ENCODE data around the gene YIPF7. TPM values are rescaled to one million over a fixed set of nuclear protein-coding genes. Genes with fewer than 3 reads are reported as not detected.

The YIPF7 gene
- total RNA-seq, 1 experiment from 2014 or later: not detected

GRCh38 chr4:44671636-44672035 is 20.2 kb upstream of the YIPF7 start:
- no peak overlapping the region for H3K56ac ChIP-seq (ENCODE audit: insufficient read length, low read depth, low read length)
- no peak overlapping the region for H2BK120ac ChIP-seq (ENCODE audit: low read depth, low read length, poor library complexity, severe bottlenecking)
- Mint-ChIP-seq H3K27me3 (ENCODE audit: low read depth) (peaks cover 17% of the 10 kb centered on the region), H3K36me3 (ENCODE audit: insufficient read depth in 1 of 3, low read depth in 3 of 3) (no peaks in the 10 kb centered on the region), H3K9me3 (no peaks in the 10 kb centered on the region; a peak in 1 of 5 replicates), H3K27ac (no peak overlapping the region), H3K4me3 (no peak overlapping the region), H3K4me1 (no peaks in the 10 kb centered on the region)
- H2BK20ac ChIP-seq (ENCODE audit: low read depth, low read length, poor library complexity, severe bottlenecking): no peak overlapping the region
- H3K23me2 ChIP-seq (ENCODE audit: insufficient read length, low read depth, low read length, poor library complexity, severe bottlenecking): no peaks in the 10 kb centered on the region
- H3K4ac ChIP-seq (ENCODE audit: low read depth, low read length): no peak overlapping the region
- no peak overlapping the region for H3K14ac ChIP-seq (ENCODE audit: insufficient read depth, low read length)
- H3K23ac ChIP-seq (ENCODE audit: insufficient read length, low read depth, low read length): no peak overlapping the region
- H3K9ac ChIP-seq (ENCODE audit: extremely low read depth, insufficient read length, low read length): no peak overlapping the region
- no peak overlapping the region for H3T11ph ChIP-seq (ENCODE audit: low read length)
- no peaks in the 10 kb centered on the region for H3K4me1 ChIP-seq (ENCODE audit: insufficient read depth, low read length)
- H3K18ac ChIP-seq (ENCODE audit: insufficient read length, low read depth, low read length): no peak overlapping the region
- H2BK15ac ChIP-seq (ENCODE audit: low read depth, low read length): no peak overlapping the region
- no peak for DNase-seq
- H4K5ac ChIP-seq (ENCODE audit: insufficient read length, low read depth, low read length): no peak overlapping the region
- no peak overlapping the region for H2BK5ac ChIP-seq (ENCODE audit: insufficient read length, low read length)
- H4K8ac ChIP-seq (replicated peaks; ENCODE audit: insufficient read length, low read depth, low read length): no peak overlapping the region
- H3K27ac ChIP-seq (ENCODE audit: insufficient read length, low read depth, low read length): no peak overlapping the region
- H3K27me3 ChIP-seq (ENCODE audit: insufficient read depth, low read length): no peaks in the 10 kb centered on the region
- H2BK12ac ChIP-seq (ENCODE audit: insufficient read length, low read depth, low read length): no peak overlapping the region
- no peaks in the 10 kb centered on the region for H3K79me2 ChIP-seq (ENCODE audit: insufficient read depth, low read length)
- H3K79me1 ChIP-seq (ENCODE audit: insufficient read depth, low read depth, low read length, poor library complexity, severe bottlenecking): no peaks in the 10 kb centered on the region
- no peak for TF ChIP-seq CTCF (conservative IDR thresholded peaks at IDR 0.05)
- H2AK5ac ChIP-seq (ENCODE audit: insufficient read length, low read length): no peak overlapping the region
- no peaks in the 10 kb centered on the region for H4K20me1 ChIP-seq (ENCODE audit: control insufficient read depth, insufficient read depth, insufficient read length)
- no peak overlapping the region for H3K4me2 ChIP-seq (ENCODE audit: insufficient read depth, insufficient read length, low read length)
- no peak overlapping the region for H4K91ac ChIP-seq (ENCODE audit: insufficient read length, low read depth, low read length)
- H3K9me3 ChIP-seq (ENCODE audit: control insufficient read depth, low read depth, low read length): no peaks in the 10 kb centered on the region
- no peak overlapping the region for H2AFZ ChIP-seq (ENCODE audit: low read length)
- no CpG with 5 or more reads among the region's 3 CpGs for WGBS (ENCODE audit: extremely low coverage, insufficient read length, low lambda C conversion rate)

All from H9 (cell line).